H9 (cell line): ENCODE results near the gene SLCO3A1. TPM values are rescaled to one million over a fixed set of nuclear protein-coding genes. Genes with fewer than 3 reads are reported as not detected.
A peak's percentile ranks its signal among the peaks of the same experiment; 100 is the strongest.

Experiments
- DNase-seq: peaks from one replicate; pipeline ENCODE4 v3.0.0-alpha.2; 2017
- H2AFZ ChIP-seq: one replicate; pipeline ENCODE4 v1.6.1; 2013; ENCODE audit warnings: mild to moderate bottlenecking, low read length, control low read depth, moderate library complexity
- H2AK5ac ChIP-seq: 2 replicates; pipeline ENCODE4 v1.6.1; 2013; ENCODE audit warnings: low read length, control low read depth, mixed read lengths; ENCODE audit not compliant: insufficient read length
- H2BK120ac ChIP-seq: one replicate; pipeline ENCODE4 v1.6.1; 2013; ENCODE audit warnings: low read depth, mild to moderate bottlenecking, low read length, control low read depth, inconsistent platforms; ENCODE audit not compliant: poor library complexity, severe bottlenecking
- H2BK12ac ChIP-seq: 2 replicates; pipeline ENCODE4 v1.6.1; 2013; ENCODE audit warnings: low read length, control low read depth, mixed read lengths, low read depth; ENCODE audit not compliant: insufficient read length
- H2BK15ac ChIP-seq: 2 replicates; pipeline ENCODE4 v1.6.1; 2013; ENCODE audit warnings: low read depth, low read length, control low read depth
- H2BK20ac ChIP-seq: one replicate; pipeline ENCODE4 v1.6.1; 2013; ENCODE audit warnings: low read depth, mild to moderate bottlenecking, low read length, control low read depth, inconsistent platforms; ENCODE audit not compliant: poor library complexity, severe bottlenecking
- H2BK5ac ChIP-seq: 2 replicates; pipeline ENCODE4 v1.6.1; 2013; ENCODE audit warnings: low read length, control low read depth, mixed read lengths; ENCODE audit not compliant: insufficient read length
- H3K14ac ChIP-seq: 2 replicates; pipeline ENCODE4 v1.6.1; 2013; ENCODE audit warnings: low read length, control low read depth; ENCODE audit not compliant: insufficient read depth
- H3K18ac ChIP-seq: 2 replicates; pipeline ENCODE4 v1.6.1; 2013; ENCODE audit warnings: low read depth, mild to moderate bottlenecking, mixed read lengths, low read length, control low read depth; ENCODE audit not compliant: insufficient read length
- H3K23ac ChIP-seq: 2 replicates; pipeline ENCODE4 v1.6.1; 2013; ENCODE audit warnings: low read length, control low read depth, mixed read lengths, low read depth; ENCODE audit not compliant: insufficient read length
- H3K23me2 ChIP-seq: 2 replicates; pipeline ENCODE4 v1.6.1; 2013; ENCODE audit warnings: low read depth, mild to moderate bottlenecking, mixed read lengths, low read length, control low read depth; ENCODE audit not compliant: insufficient read length, poor library complexity, severe bottlenecking
- H3K27ac ChIP-seq: 2 replicates; pipeline ENCODE4 v1.5.1; 2013; ENCODE audit warnings: low read length, control low read depth, mixed read lengths, low read depth; ENCODE audit not compliant: insufficient read length
- H3K27me3 ChIP-seq: 2 replicates; pipeline ENCODE4 v1.6.1; 2013; ENCODE audit warnings: low read length, control low read depth, inconsistent platforms; ENCODE audit not compliant: insufficient read depth
- H3K4ac ChIP-seq: 2 replicates; pipeline ENCODE4 v1.6.1; 2013; ENCODE audit warnings: low read depth, mild to moderate bottlenecking, control low read depth, inconsistent platforms, low read length, moderate library complexity
- H3K4me1 ChIP-seq: 2 replicates; pipeline ENCODE4 v1.6.1; 2013; ENCODE audit warnings: low read length, control low read depth, inconsistent platforms; ENCODE audit not compliant: insufficient read depth
- H3K4me2 ChIP-seq: 2 replicates; pipeline ENCODE4 v1.6.1; 2013; ENCODE audit warnings: low read length, control low read depth, mixed read lengths; ENCODE audit not compliant: insufficient read length, insufficient read depth
- H3K56ac ChIP-seq: 2 replicates; pipeline ENCODE4 v1.6.1; 2013; ENCODE audit warnings: low read depth, mild to moderate bottlenecking, mixed read lengths, low read length, control low read depth; ENCODE audit not compliant: insufficient read length
- H3K79me1 ChIP-seq: 2 replicates; pipeline ENCODE4 v1.6.1; 2013; ENCODE audit warnings: low read depth, mild to moderate bottlenecking, moderate library complexity, low read length, control low read depth, inconsistent platforms; ENCODE audit not compliant: insufficient read depth, poor library complexity, severe bottlenecking
- H3K79me2 ChIP-seq: 2 replicates; pipeline ENCODE4 v1.6.1; 2013; ENCODE audit warnings: low read length, control low read depth, inconsistent platforms; ENCODE audit not compliant: insufficient read depth
- H3K9ac ChIP-seq: 2 replicates; pipeline ENCODE4 v1.6.1; 2013; ENCODE audit warnings: low read length, control low read depth, mixed read lengths; ENCODE audit not compliant: insufficient read length; ENCODE audit errors: extremely low read depth
- H3K9me3 ChIP-seq: one replicate; pipeline ENCODE4 v1.6.1; 2013; ENCODE audit warnings: low read depth, low read length, inconsistent platforms; ENCODE audit not compliant: control insufficient read depth
- H3T11ph ChIP-seq: one replicate; pipeline ENCODE4 v1.6.1; 2013; ENCODE audit warnings: mild to moderate bottlenecking, low read length, control low read depth, inconsistent platforms
- H4K20me1 ChIP-seq: one replicate; pipeline ENCODE4 v1.6.1; 2013; ENCODE audit not compliant: control insufficient read depth, insufficient read length, insufficient read depth
- H4K5ac ChIP-seq: 2 replicates; pipeline ENCODE4 v1.6.1; 2013; ENCODE audit warnings: low read depth, mild to moderate bottlenecking, mixed read lengths, low read length, control low read depth; ENCODE audit not compliant: insufficient read length
- H4K8ac ChIP-seq: replicated peaks from 2 replicates; pipeline ENCODE4 v1.6.1; 2013; ENCODE audit warnings: low read length, control low read depth, mixed read lengths, low read depth; ENCODE audit not compliant: insufficient read length
- H4K91ac ChIP-seq: 2 replicates; pipeline ENCODE4 v1.6.1; 2013; ENCODE audit warnings: low read depth, mild to moderate bottlenecking, moderate library complexity, mixed read lengths, low read length, control low read depth; ENCODE audit not compliant: insufficient read length
- H3K27ac Mint-ChIP-seq, 3 experiments: 2 replicates in 2 of 3; 3 replicates in 1 of 3; pipeline ENCODE4 v1.8.0; 2020 to 2021; ENCODE audit warnings: mixed read lengths in 3 of 3, mild to moderate bottlenecking in 1 of 3, moderate library complexity in 1 of 3
- H3K27me3 Mint-ChIP-seq: 2 replicates; pipeline ENCODE4 v1.8.0; 2021; ENCODE audit warnings: low read depth, mild to moderate bottlenecking, moderate library complexity, mixed read lengths
- H3K36me3 Mint-ChIP-seq, 3 experiments: 2 replicates in 2 of 3; 3 replicates in 1 of 3; pipeline ENCODE4 v1.8.0; 2020 to 2021; ENCODE audit warnings: low read depth in 3 of 3, mixed read lengths in 3 of 3; ENCODE audit not compliant: insufficient read depth in 1 of 3
- H3K4me1 Mint-ChIP-seq, 2 experiments: 2 replicates each; pipeline ENCODE4 v1.8.0; 2020; ENCODE audit warnings: mixed read lengths in 2 of 2
- H3K4me3 Mint-ChIP-seq, 2 experiments: 2 replicates in 1 of 2; 3 replicates in 1 of 2; pipeline ENCODE4 v1.8.0; 2020 to 2021; ENCODE audit warnings: mild to moderate bottlenecking in 2 of 2, mixed read lengths in 2 of 2, moderate library complexity in 1 of 2
- H3K9me3 Mint-ChIP-seq, 2 experiments: 2 replicates in 1 of 2; 3 replicates in 1 of 2; pipeline ENCODE4 v1.8.0; 2020; ENCODE audit warnings: mild to moderate bottlenecking in 2 of 2, mixed read lengths in 2 of 2, moderate library complexity in 1 of 2
- WGBS: extraction: QIAGEN DNeasy Blood & Tissue Kit; methylation state at CpG from one replicate; pipeline ENCODE4 v1.1.7; 2013; ENCODE audit warnings: missing lambda C conversion rate, low lambda C conversion rate, mixed read lengths; ENCODE audit not compliant: insufficient read length; ENCODE audit errors: extremely low coverage; 5-methylcytosine and 5-hydroxymethylcytosine counted together
- total RNA-seq: library from RNA; stranded (reverse); gene quantifications from 2 replicates; pipeline ENCODE4 v1.2.1, GENCODE V29; 2021
- TF ChIP-seq, protein P1 (sequence below): fragments of 200-600 bp; sonication (generic); conservative IDR thresholded peaks from 3 replicates; pipeline ENCODE4 v1.8.0; 2021; ENCODE audit warnings: antibody characterized with exemption, mild to moderate bottlenecking

Gene SLCO3A1
- total RNA-seq, 1 experiment from 2014 or later, result 9.4 TPM

DNA sequence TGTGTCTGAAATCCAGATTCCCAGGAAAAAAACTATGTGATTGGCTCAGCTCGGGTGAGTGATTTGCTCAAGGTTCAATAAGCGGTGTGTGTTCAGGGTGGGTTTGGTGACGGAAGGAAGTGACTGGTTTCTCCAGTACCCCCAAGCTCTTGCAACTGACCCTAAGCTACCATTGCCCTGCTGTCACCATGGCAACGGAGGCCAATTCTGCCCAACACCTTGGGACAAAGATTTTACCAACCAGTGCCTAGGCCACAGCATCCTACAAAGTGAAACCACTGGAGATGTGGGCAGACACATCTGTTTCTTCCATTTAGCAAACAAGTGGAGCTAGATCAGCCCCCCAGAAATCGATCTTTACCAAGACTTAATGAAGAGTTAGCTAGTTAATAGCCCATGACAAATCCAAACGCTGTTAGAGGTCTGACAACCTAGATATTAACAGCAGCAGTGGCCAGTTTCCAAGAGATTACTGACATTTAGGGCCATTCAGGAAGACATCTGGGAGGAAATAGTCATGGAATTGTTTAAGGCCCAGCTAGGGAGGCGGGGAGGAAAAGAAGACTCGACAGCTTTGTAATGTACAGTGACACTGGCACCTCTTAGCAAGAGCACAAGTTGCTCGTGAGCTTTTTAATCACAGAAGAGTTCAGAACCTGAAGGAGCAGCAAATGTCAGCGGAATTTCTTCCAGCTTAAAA, 195.9 kb downstream of the SLCO3A1 start:
- Histone ChIP-seq H3K9me3 (no peaks in the 10 kb centered on the region), H3K4me2 (no peak overlapping the region), H3K23ac (no peak overlapping the region), H4K91ac (no peak overlapping the region), H3K79me1 (no peaks in the 10 kb centered on the region), H3K27ac (no peak overlapping the region), H4K5ac (no peak overlapping the region), H4K8ac (no peak overlapping the region), H2AFZ (no peak overlapping the region), H2BK120ac (no peak overlapping the region), H2BK20ac (no peak overlapping the region), H2BK12ac (no peak overlapping the region), H3K27me3 (no peaks in the 10 kb centered on the region), H3K4me1 (no peaks in the 10 kb centered on the region), H3K79me2 (no peaks in the 10 kb centered on the region), H3K14ac (no peak overlapping the region), H3K18ac (no peak overlapping the region), H3K23me2 (no peaks in the 10 kb centered on the region), H2AK5ac (no peak overlapping the region), H3K56ac (no peak overlapping the region), H3K9ac (no peak overlapping the region), H3K4ac (no peak overlapping the region), H4K20me1 (no peaks in the 10 kb centered on the region), H2BK5ac (no peak overlapping the region), H2BK15ac (no peak overlapping the region), H3T11ph (no peak overlapping the region)
- peak overlapping the region in 1 of 3 experiments; percentile 24; a peak in 1 of 7 replicates for H3K27ac Mint-ChIP-seq
- no peak for DNase-seq
- 0 out of 4 replicates have a peak, but pooled peaks cover 0 to 2% of the 10 kb centered on the region in 2 experiments for H3K4me1 Mint-ChIP-seq
- no peak overlapping the region for H3K4me3 Mint-ChIP-seq
- WGBS, result no CpG with 5 or more reads among the region's 10 CpGs
- no peaks in the 10 kb centered on the region for H3K9me3 Mint-ChIP-seq
- H3K27me3 Mint-ChIP-seq, result peaks cover 2% of the 10 kb centered on the region
- TF ChIP-seq, protein P1, sequence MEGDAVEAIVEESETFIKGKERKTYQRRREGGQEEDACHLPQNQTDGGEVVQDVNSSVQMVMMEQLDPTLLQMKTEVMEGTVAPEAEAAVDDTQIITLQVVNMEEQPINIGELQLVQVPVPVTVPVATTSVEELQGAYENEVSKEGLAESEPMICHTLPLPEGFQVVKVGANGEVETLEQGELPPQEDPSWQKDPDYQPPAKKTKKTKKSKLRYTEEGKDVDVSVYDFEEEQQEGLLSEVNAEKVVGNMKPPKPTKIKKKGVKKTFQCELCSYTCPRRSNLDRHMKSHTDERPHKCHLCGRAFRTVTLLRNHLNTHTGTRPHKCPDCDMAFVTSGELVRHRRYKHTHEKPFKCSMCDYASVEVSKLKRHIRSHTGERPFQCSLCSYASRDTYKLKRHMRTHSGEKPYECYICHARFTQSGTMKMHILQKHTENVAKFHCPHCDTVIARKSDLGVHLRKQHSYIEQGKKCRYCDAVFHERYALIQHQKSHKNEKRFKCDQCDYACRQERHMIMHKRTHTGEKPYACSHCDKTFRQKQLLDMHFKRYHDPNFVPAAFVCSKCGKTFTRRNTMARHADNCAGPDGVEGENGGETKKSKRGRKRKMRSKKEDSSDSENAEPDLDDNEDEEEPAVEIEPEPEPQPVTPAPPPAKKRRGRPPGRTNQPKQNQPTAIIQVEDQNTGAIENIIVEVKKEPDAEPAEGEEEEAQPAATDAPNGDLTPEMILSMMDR, result no peak
- H3K36me3 Mint-ChIP-seq, result no peaks in the 10 kb centered on the region
